Ovary (tissue), 9 donors: ENCODE results near the gene DOP1A. TPM values are rescaled to one million over a fixed set of nuclear protein-coding genes. Genes with fewer than 3 reads are reported as not detected.

Source experiments
- DNase-seq, 5 donors: peaks; one replicate each; pipeline ENCODE4 v3.0.0-alpha.2; 2019 to 2020
- H3K27ac ChIP-seq, 2 donors: fragments of 200-600 bp; one replicate each; pipeline versions ENCODE4 v1.5.1 to v1.8.0; 2019 to 2022
- H3K27me3 ChIP-seq: fragments of 200-600 bp; one replicate; pipeline ENCODE4 v1.8.0; 2022
- H3K36me3 ChIP-seq: fragments of 200-600 bp; sonication (generic); one replicate; pipeline ENCODE4 v1.5.1; 2019
- H3K4me1 ChIP-seq: one replicate; pipeline ENCODE4 v1.8.1; 2013; ENCODE audit warnings: mild to moderate bottlenecking, moderate library complexity; ENCODE audit not compliant: insufficient read depth
- H3K4me3 ChIP-seq: fragments of 200-600 bp; sonication (generic); one replicate; pipeline ENCODE4 v1.5.1; 2017
- H3K9me3 ChIP-seq, 2 donors: fragments of 200-600 bp in 1 of 2; sonication (generic) in 1 of 2; one replicate each; pipeline versions ENCODE4 v1.5.1 to v1.8.1; 2013 to 2019; ENCODE audit warnings: mild to moderate bottlenecking in 1 of 2, moderate library complexity in 1 of 2
- CTCF ChIP-seq, 3 donors: fragments of 450-650 bp in 2 of 3; fragments of 200-600 bp in 1 of 3; IDR thresholded peaks; one replicate each; pipeline versions ENCODE4 v1.5.1 to v1.8.0; 2016 to 2022; ENCODE audit warnings: antibody characterized with exemption in 3 of 3, mild to moderate bottlenecking in 1 of 3
- EP300 ChIP-seq: sonication (generic); formaldehyde crosslinking; IDR thresholded peaks from one replicate; pipeline ENCODE4 v1.6.1; 2017; ENCODE audit warnings: antibody characterized with exemption
- POLR2A ChIP-seq: fragments of 450-650 bp; IDR thresholded peaks from one replicate; pipeline ENCODE4 v1.6.1; 2017; ENCODE audit warnings: antibody characterized with exemption, mild to moderate bottlenecking, moderate library complexity
- WGBS, 3 donors: extraction: QIAGEN DNeasy Blood & Tissue Kit in 1 of 3; methylation state at CpG; one replicate each; pipeline versions ENCODE4 v1.1.5 to v1.1.7; 2013 to 2017; 5-methylcytosine and 5-hydroxymethylcytosine counted together
- intact Hi-C, 4 donors: fragments of 100-400 bp; cut with DNase I; formaldehyde crosslinking; loops; one replicate each; pipeline versions ENCODE4 v1.11.0 to v1.15.1; 2022 to 2023
- polyA plus RNA-seq, 2 donors: library from polyadenylated mRNA; stranded (reverse); fragments of 200-250 nt in 1 of 2; fragments of 350-450 nt in 1 of 2; fragmentation: Illumina TruSeq in 1 of 2; extraction: RNeasy Lipid Tissue Mini Kit (QIAGEN cat#74804) in 1 of 2; gene quantifications; one replicate each; pipeline ENCODE4 v1.2.3, GENCODE V29; 2013 to 2014
- total RNA-seq, 7 donors: library from RNA; depleted of rRNA in 2 of 7; stranded (reverse); fragments of >200 nt in 2 of 7; fragmentation: NEBNext Ultra II Directional in 3 of 7; extraction: Animal tissue kit (Norgen Biotek cat#: 25700) in 3 of 7; gene quantifications; one replicate each; pipeline versions ENCODE4 v1.1.0 to v1.2.4, GENCODE V29; 2016 to 2023
- donor health status: DM: no; HTN: no; CAD: no; lungs with moderate emphysema.
- donor health status: DM: no; HTN: no; CAD: no.
- donor health status: Bipolar disorder and iron deficiency.
- donor health status: DM: yes; HTN: yes; CAD: no.
- donor health status: DM: no; HTN: no; CAD: no.
- donor health status: DM: yes; HTN: yes; CAD: no.

Gene DOP1A
- total and polyA plus RNA-seq, 9 donors, result 7.8 to 32.9 (median 26.6) TPM

GRCh38 chr6:83132121-83132520, 64.7 kb downstream of the DOP1A start:
- Histone ChIP-seq H3K9me3 (no peaks in the 10 kb centered on the region), H3K4me1 (no peaks in the 10 kb centered on the region), H3K4me3 (no peak overlapping the region), H3K27me3 (no peaks in the 10 kb centered on the region), H3K27ac (no peak overlapping the region), H3K36me3 (no peaks in the 10 kb centered on the region)
- TF ChIP-seq POLR2A, result no peak
- TF ChIP-seq CTCF (IDR thresholded peaks at IDR 0.05), result no peak
- no peak for TF ChIP-seq EP300
- intact Hi-C loops, result no loop called here
- 87 to 90% (median 89%) methylated on average over 3 of the region's 3 CpGs for WGBS, 3 donors
- DNase-seq, result no peak

- intact Hi-C loops, result no loop called here
- 95 to 96% (median 95%) methylated on average over 5 of the region's 5 CpGs for WGBS, 3 donors
- DNase-seq, result no peak
- Histone ChIP-seq H3K36me3 (no peaks in the 10 kb centered on the region), H3K4me1 (no peaks in the 10 kb centered on the region), H3K9me3 (no peaks in the 10 kb centered on the region), H3K4me3 (no peak overlapping the region), H3K27ac (no peak overlapping the region), H3K27me3 (no peaks in the 10 kb centered on the region)
- no peak for TF ChIP-seq CTCF (IDR thresholded peaks at IDR 0.05)
- no peak for TF ChIP-seq EP300
- TF ChIP-seq POLR2A, result no peak
Observed at GRCh38 chr6:83138118-83138722, 70.7 kb downstream of the DOP1A start.

GRCh38 chr6:83138758-83139157, 71.3 kb downstream of the DOP1A start:
- intact Hi-C loops, result no loop called here
- Histone ChIP-seq H3K4me3 (no peak overlapping the region), H3K9me3 (no peaks in the 10 kb centered on the region), H3K36me3 (no peaks in the 10 kb centered on the region), H3K4me1 (no peaks in the 10 kb centered on the region), H3K27me3 (no peaks in the 10 kb centered on the region), H3K27ac (no peak overlapping the region)
- DNase-seq, result no peak
- WGBS, 3 donors, result 87 to 92% (median 91%) methylated on average over 3 of the region's 3 CpGs
- TF ChIP-seq EP300 (no peak), POLR2A (no peak), CTCF (IDR thresholded peaks at IDR 0.05) (no peak)

GRCh38 chr6:83151114-83151513, 83.6 kb downstream of the DOP1A start:
- DNase-seq, result no peak
- WGBS, 3 donors, result 67 to 83% (median 79%) methylated on average over 2 of the region's 2 CpGs
- Histone ChIP-seq H3K27ac (no peak overlapping the region), H3K36me3 (no peaks in the 10 kb centered on the region), H3K27me3 (no peaks in the 10 kb centered on the region), H3K4me1 (no peaks in the 10 kb centered on the region), H3K4me3 (no peak overlapping the region), H3K9me3 (no peaks in the 10 kb centered on the region)
- no peak for TF ChIP-seq EP300
- no peak for TF ChIP-seq CTCF (IDR thresholded peaks at IDR 0.05)
- TF ChIP-seq POLR2A, result no peak
- intact Hi-C loops, result no loop called here
